Spinal cord (tissue), 10 donors: ENCODE results near the gene OR2T35. TPM values are rescaled to one million over a fixed set of nuclear protein-coding genes. Genes with fewer than 3 reads are reported as not detected.

Experiments
- DNase-seq, 6 donors: peaks; one replicate each; pipeline versions ENCODE4 v3.0.0 to v3.0.0-alpha.2; 2013 to 2015; ENCODE audit warnings: low spot score in 6 of 6, low read depth in 4 of 6
- H3K27ac ChIP-seq: one replicate; pipeline ENCODE4 v1.5.1; 2013; ENCODE audit warnings: low read depth, low read length, control low read depth
- H3K27me3 ChIP-seq: one replicate; pipeline ENCODE4 v1.6.1; 2013; ENCODE audit warnings: low read length; ENCODE audit not compliant: control insufficient read depth, insufficient read depth
- H3K36me3 ChIP-seq: one replicate; pipeline ENCODE4 v1.6.1; 2013; ENCODE audit warnings: low read length; ENCODE audit not compliant: control insufficient read depth, insufficient read depth
- H3K4me1 ChIP-seq: one replicate; pipeline ENCODE4 v1.6.1; 2013; ENCODE audit warnings: low read length; ENCODE audit not compliant: control insufficient read depth, insufficient read depth
- H3K4me3 ChIP-seq: one replicate; pipeline ENCODE4 v1.5.1; 2013; ENCODE audit warnings: low read depth, low read length, control low read depth
- H3K9me3 ChIP-seq: one replicate; pipeline ENCODE4 v1.6.1; 2013; ENCODE audit warnings: low read length; ENCODE audit not compliant: control insufficient read depth, insufficient read depth
- WGBS: methylation state at CpG from one replicate; pipeline ENCODE4 v1.1.5; 2013; ENCODE audit warnings: missing lambda C conversion rate; ENCODE audit not compliant: insufficient coverage; 5-methylcytosine and 5-hydroxymethylcytosine counted together
- polyA plus RNA-seq, 2 donors: library from polyadenylated mRNA; unstranded; fragments of 120-200 nt; gene quantifications; one replicate each; pipeline ENCODE4 v1.2.1, GENCODE V29; 2013; ENCODE audit not compliant: insufficient read length in 2 of 2
- small RNA-seq: library from RNA; depleted of rRNA; stranded (forward); fragments of <200 nt; gene quantifications from one replicate; pipeline ENCODE3, GENCODE V24; 2014; ENCODE audit warnings: low replicate concordance
- total RNA-seq, 2 donors: library from RNA; depleted of rRNA in 1 of 2; stranded (reverse); fragments of 120-200 nt in 1 of 2; fragments of >200 nt in 1 of 2; gene quantifications; one replicate each; pipeline versions ENCODE4 v1.2.3 to v1.2.4, GENCODE V29; 2013 to 2014
- donor health status: healthy.

Gene OR2T35
- total and polyA plus RNA-seq, 4 donors, result not detected

DNA sequence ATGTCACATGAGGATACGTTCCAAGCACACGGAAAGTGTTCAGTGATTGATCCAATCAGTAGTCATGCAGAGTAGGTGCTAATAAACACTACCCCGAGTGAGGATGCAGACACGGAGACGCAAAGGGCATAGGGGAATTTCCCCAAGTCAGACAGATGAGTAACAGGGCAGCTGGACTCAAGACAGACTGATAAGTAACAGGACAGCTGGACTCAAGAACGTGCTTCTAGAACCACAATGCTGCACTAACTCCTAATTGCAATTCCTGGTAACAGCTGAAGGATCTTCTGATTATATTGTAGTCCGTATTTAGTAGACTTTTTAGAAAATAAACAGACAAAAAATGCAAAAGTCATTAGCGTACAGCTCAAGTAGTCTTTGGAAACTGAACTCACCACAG, 45.7 kb downstream of the OR2T35 start:
- Histone ChIP-seq H3K4me3 (no peak overlapping the region), H3K36me3 (no peaks in the 10 kb centered on the region), H3K4me1 (no peaks in the 10 kb centered on the region), H3K27me3 (no peaks in the 10 kb centered on the region), H3K9me3 (no peaks in the 10 kb centered on the region), H3K27ac (no peak overlapping the region)
- DNase-seq, result no peak
- 93% methylated on average over 6 of the region's 8 CpGs for WGBS

GRCh38 chr1:248597589-248597988, 47.5 kb downstream of the OR2T35 start, which contains the start of gene OR2T10:
TSS of gene OR2T10 (minus strand) at chr1:248597700. CDS start at chr1:248593768, 3,932 bp downstream.
- no peaks in the 10 kb centered on the region for H3K4me1 ChIP-seq
- H3K27me3 ChIP-seq, result no peaks in the 10 kb centered on the region
- WGBS, result 58% methylated on average over 5 of the region's 6 CpGs
- H3K9me3 ChIP-seq, result no peaks in the 10 kb centered on the region
- no peak within 1 kb of the TSS for H3K4me3 ChIP-seq
- DNase-seq, result no peak
- H3K36me3 ChIP-seq, result no peaks in the 10 kb centered on the region
- H3K27ac ChIP-seq, result no peak within 1 kb of the TSS

DNA sequence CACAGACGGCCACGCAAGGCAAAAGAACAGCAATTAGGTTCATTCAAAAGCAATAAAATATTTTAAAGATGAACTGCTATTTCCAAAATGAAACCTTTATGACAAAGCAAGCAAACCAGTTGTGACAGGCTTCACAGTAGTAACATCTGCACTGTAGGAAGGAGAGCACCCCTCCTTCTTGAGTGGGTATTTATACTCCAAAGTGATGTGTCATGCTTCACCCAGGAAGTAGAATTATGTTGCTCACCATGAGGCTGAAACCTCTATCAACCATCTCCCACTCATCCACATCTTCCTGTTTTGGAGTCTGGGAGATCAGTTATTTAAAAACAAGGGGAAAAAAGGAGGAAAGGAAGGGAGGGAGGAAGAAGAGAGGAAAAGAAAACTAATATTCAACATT, 48.5 kb downstream of the OR2T35 start:
- H3K4me1 ChIP-seq, result no peaks in the 10 kb centered on the region
- H3K4me3 ChIP-seq, result no peak overlapping the region
- H3K27ac ChIP-seq, result no peak overlapping the region
- no peaks in the 10 kb centered on the region for H3K9me3 ChIP-seq
- no peak for DNase-seq
- no peaks in the 10 kb centered on the region for H3K27me3 ChIP-seq
- WGBS, result no CpG with 5 or more reads among the region's 2 CpGs
- H3K36me3 ChIP-seq, result no peaks in the 10 kb centered on the region

DNA sequence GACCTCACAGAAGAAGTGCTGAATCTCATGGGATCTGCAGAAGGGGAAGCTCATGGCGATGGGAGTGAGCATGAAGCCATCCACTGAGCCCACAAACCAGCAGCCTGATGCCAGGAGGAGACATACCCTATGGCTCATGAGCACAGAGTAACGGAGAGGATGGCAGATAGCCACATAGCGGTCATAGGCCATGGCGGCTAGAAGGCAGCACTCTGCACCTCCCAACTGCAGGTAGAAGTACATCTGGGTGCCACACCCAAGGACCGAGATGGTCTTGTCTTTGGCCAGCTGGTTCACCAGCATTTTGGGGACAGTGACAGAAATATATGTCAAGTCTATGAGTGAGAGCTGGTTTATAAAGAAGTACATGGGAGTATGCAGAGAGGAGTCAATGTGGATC, 51.9 kb downstream of the OR2T35 start:
- H3K27me3 ChIP-seq, result no peaks in the 10 kb centered on the region
- no peak for DNase-seq
- no peak overlapping the region for H3K27ac ChIP-seq
- H3K4me1 ChIP-seq, result no peaks in the 10 kb centered on the region
- H3K9me3 ChIP-seq, result no peaks in the 10 kb centered on the region
- no peak overlapping the region for H3K4me3 ChIP-seq
- no peaks in the 10 kb centered on the region for H3K36me3 ChIP-seq
- WGBS, result 88% methylated on average over 5 of the region's 5 CpGs

GRCh38 chr1:248592655-248593054, 52.4 kb downstream of the OR2T35 start:
- H3K4me3 ChIP-seq, result no peak overlapping the region
- H3K9me3 ChIP-seq, result no peaks in the 10 kb centered on the region
- WGBS, result no CpG with 5 or more reads among the region's 1 CpG
- no peaks in the 10 kb centered on the region for H3K36me3 ChIP-seq
- no peaks in the 10 kb centered on the region for H3K27me3 ChIP-seq
- H3K4me1 ChIP-seq, result no peaks in the 10 kb centered on the region
- DNase-seq, result no peak
- no peak overlapping the region for H3K27ac ChIP-seq

DNA sequence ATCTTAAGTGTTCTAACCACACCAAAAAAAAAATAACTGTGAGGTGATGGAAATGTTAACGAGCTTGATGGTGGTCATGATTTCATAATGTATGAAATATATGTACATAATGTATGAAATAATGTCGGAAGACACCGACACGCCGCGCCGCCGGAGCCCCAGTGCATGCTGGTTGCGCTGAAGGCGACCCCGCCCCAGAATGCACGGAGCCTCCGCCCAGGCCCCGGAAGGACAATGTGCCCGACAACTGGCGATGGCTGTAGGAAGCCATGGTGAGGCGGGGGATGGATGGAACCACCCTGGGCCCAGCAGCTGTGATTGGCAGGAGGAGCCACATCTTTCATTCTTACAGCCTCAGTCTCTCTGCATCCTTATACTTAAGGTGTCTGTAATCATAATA, 55.0 kb downstream of the OR2T35 start:
- 94% methylated on average over 15 of the region's 17 CpGs for WGBS
- Histone ChIP-seq H3K4me3 (no peak overlapping the region), H3K9me3 (no peaks in the 10 kb centered on the region), H3K27me3 (no peaks in the 10 kb centered on the region), H3K27ac (no peak overlapping the region), H3K36me3 (no peaks in the 10 kb centered on the region), H3K4me1 (no peaks in the 10 kb centered on the region)
- no peak for DNase-seq

- no CpG with 5 or more reads among the region's 3 CpGs for WGBS
These were observed 55.7 kb downstream of the OR2T35 start for GRCh38 chr1:248589334-248589733.

More at GRCh38 chr1:248589334-248589733, 55.7 kb downstream of the OR2T35 start:
- Histone ChIP-seq H3K27ac (no peak overlapping the region), H3K9me3 (no peaks in the 10 kb centered on the region), H3K27me3 (no peaks in the 10 kb centered on the region), H3K4me1 (no peaks in the 10 kb centered on the region), H3K36me3 (no peaks in the 10 kb centered on the region), H3K4me3 (no peak overlapping the region)
- no peak for DNase-seq

Small RNA genes lying within 50 kb of the gene (small RNA-seq; reads per million reads assigned to genes)
- not detected for gene RF00019

Other genes starting within 250 kb of the OR2T35 start
- not detected for gene OR2T1, start 242.2 kb downstream of the OR2T35 start, total RNA-seq
- gene OR2T1, start 242.2 kb downstream of the OR2T35 start, polyA plus RNA-seq, result not detected
- gene OR2T2, start 199.6 kb downstream of the OR2T35 start, total RNA-seq, result not detected
- gene OR2T2, start 199.6 kb downstream of the OR2T35 start, polyA plus RNA-seq, result not detected
- gene OR2T3, start 171.9 kb downstream of the OR2T35 start, total RNA-seq, result not detected
- not detected for gene OR2T3, start 171.9 kb downstream of the OR2T35 start, polyA plus RNA-seq
- gene OR2T5, start 156.7 kb downstream of the OR2T35 start, total RNA-seq, result not detected
- not detected for gene OR2T5, start 156.7 kb downstream of the OR2T35 start, polyA plus RNA-seq
- not detected for gene OR2G6, start 137.2 kb downstream of the OR2T35 start, total RNA-seq
- gene OR2G6, start 137.2 kb downstream of the OR2T35 start, polyA plus RNA-seq, result under 1 TPM in 1 of 2 donors, not detected in 1; 0.06 TPM
- gene OR2T29, start 82.5 kb downstream of the OR2T35 start, total RNA-seq, result not detected
- not detected for gene OR2T29, start 82.5 kb downstream of the OR2T35 start, polyA plus RNA-seq
- gene OR2T34, start 70.5 kb downstream of the OR2T35 start, total RNA-seq, result not detected
- gene OR2T34, start 70.5 kb downstream of the OR2T35 start, polyA plus RNA-seq, result not detected
- gene OR2T10, start 47.6 kb downstream of the OR2T35 start, total RNA-seq, result not detected
- gene OR2T10, start 47.6 kb downstream of the OR2T35 start, polyA plus RNA-seq, result not detected
- not detected for gene OR2T11, start 10.2 kb downstream of the OR2T35 start, total RNA-seq
- gene OR2T11, start 10.2 kb downstream of the OR2T35 start, polyA plus RNA-seq, result not detected
- not detected for gene OR2T27, start 10.2 kb upstream of the OR2T35 start, total RNA-seq
- not detected for gene OR2T27, start 10.2 kb upstream of the OR2T35 start, polyA plus RNA-seq
- gene OR14I1, start 57.5 kb upstream of the OR2T35 start, total RNA-seq, result not detected
- gene OR14I1, start 57.5 kb upstream of the OR2T35 start, polyA plus RNA-seq, result not detected
- not detected for gene LYPD8, start 110.5 kb upstream of the OR2T35 start, total RNA-seq
- gene LYPD8, start 110.5 kb upstream of the OR2T35 start, polyA plus RNA-seq, result not detected
- gene SH3BP5L, start 180.6 kb upstream of the OR2T35 start, total RNA-seq, result 10 to 100 TPM; 16.3 to 25.2 TPM
- gene SH3BP5L, start 180.6 kb upstream of the OR2T35 start, polyA plus RNA-seq, result 10 to 100 TPM; 34.8 to 37.8 TPM
- gene ZNF672, start 192.9 kb upstream of the OR2T35 start, total RNA-seq, result 10 to 100 TPM; 13.8 to 22.0 TPM
- gene ZNF672, start 192.9 kb upstream of the OR2T35 start, polyA plus RNA-seq, result 10 to 100 TPM; 31.5 to 35.1 TPM
- 10 to 100 TPM; 13.6 to 32.7 TPM for gene ZNF692, start 213.8 kb upstream of the OR2T35 start, total RNA-seq
- 10 to 100 TPM; 69.4 to 89.3 TPM for gene ZNF692, start 213.8 kb upstream of the OR2T35 start, polyA plus RNA-seq